GM12878 (cell line): ENCODE data around the gene SAMD4A.

Experiments
- CBX3 ChIP-seq: fragments of 200-600 bp; sonication (generic); IDR thresholded peaks from 2 replicates; pipeline ENCODE4 v1.6.1; 2016; ENCODE audit warnings: low read depth, borderline replicate concordance
- CTCF ChIP-seq, 3 experiments: IDR thresholded peaks in 2 of 3; conservative IDR thresholded peaks in 1 of 3; 2 replicates each; pipeline ENCODE4 v1.5.1; 2011; ENCODE audit warnings: low read depth in 3 of 3, low read length in 3 of 3, mild to moderate bottlenecking in 3 of 3, control low read depth in 2 of 3, moderate library complexity in 2 of 3, inconsistent platforms in 1 of 3, mixed read lengths in 1 of 3; ENCODE audit not compliant: control insufficient read depth in 2 of 3, insufficient read depth in 1 of 3; ENCODE audit errors: extremely low read depth in 1 of 3
- PAX5 ChIP-seq: IDR thresholded peaks from 2 replicates; pipeline ENCODE4 v1.6.1; 2011; ENCODE audit warnings: low read depth, low read length, borderline replicate concordance
- RFX5 ChIP-seq: IDR thresholded peaks from 2 replicates; pipeline ENCODE4 v1.6.1; 2011; ENCODE audit warnings: low read depth, low read length, improper control_type of control experiment
- SMAD1 ChIP-seq: fragments of 450-650 bp; IDR thresholded peaks from 2 replicates; pipeline ENCODE4 v1.6.1; 2018; ENCODE audit warnings: mild to moderate bottlenecking, low read depth; ENCODE audit not compliant: partially characterized antibody
- SP1 ChIP-seq: IDR thresholded peaks from one replicate; pipeline ENCODE4 v1.6.1; 2011; ENCODE audit warnings: low read depth, low read length
- SRF ChIP-seq, 2 experiments: IDR thresholded peaks; 2 replicates each; pipeline ENCODE4 v1.6.1; 2011; ENCODE audit warnings: low read depth in 2 of 2, low read length in 2 of 2, mild to moderate bottlenecking in 1 of 2, moderate library complexity in 1 of 2
- TCF12 ChIP-seq: IDR thresholded peaks from 2 replicates; pipeline ENCODE4 v1.6.1; 2011; ENCODE audit warnings: low read depth, mild to moderate bottlenecking, low read length
- TF ChIP-seq, protein P1 (sequence below): IDR thresholded peaks from 2 replicates; pipeline ENCODE4 v1.6.1; 2012; ENCODE audit warnings: low read depth, low read length, improper control_type of control experiment
- TF ChIP-seq, protein P2 (sequence below): IDR thresholded peaks from 2 replicates; pipeline ENCODE4 v1.6.1; 2011; ENCODE audit warnings: low read depth, mild to moderate bottlenecking, low read length, moderate library complexity, borderline replicate concordance; ENCODE audit errors: extremely low read depth

GRCh38 chr14:54734966-54735365, 168.0 kb downstream of the SAMD4A start:
- no peak for TF ChIP-seq PAX5
- no peak for TF ChIP-seq SRF (IDR thresholded peaks at IDR 0.05; ENCODE audit: low read depth in 2 of 2, low read length in 2 of 2)
- no peak for TF ChIP-seq CBX3
- TF ChIP-seq, protein P1, sequence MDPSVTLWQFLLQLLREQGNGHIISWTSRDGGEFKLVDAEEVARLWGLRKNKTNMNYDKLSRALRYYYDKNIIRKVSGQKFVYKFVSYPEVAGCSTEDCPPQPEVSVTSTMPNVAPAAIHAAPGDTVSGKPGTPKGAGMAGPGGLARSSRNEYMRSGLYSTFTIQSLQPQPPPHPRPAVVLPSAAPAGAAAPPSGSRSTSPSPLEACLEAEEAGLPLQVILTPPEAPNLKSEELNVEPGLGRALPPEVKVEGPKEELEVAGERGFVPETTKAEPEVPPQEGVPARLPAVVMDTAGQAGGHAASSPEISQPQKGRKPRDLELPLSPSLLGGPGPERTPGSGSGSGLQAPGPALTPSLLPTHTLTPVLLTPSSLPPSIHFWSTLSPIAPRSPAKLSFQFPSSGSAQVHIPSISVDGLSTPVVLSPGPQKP, result no peak
- TF ChIP-seq SMAD1, result no peak
- TF ChIP-seq CTCF (IDR thresholded peaks at IDR 0.05 in 2 of 3, conservative IDR thresholded peaks at IDR 0.05 in 1 of 3; ENCODE audit: control insufficient read depth in 2 of 3, extremely low read depth in 1 of 3, insufficient read depth in 1 of 3, low read depth in 3 of 3, low read length in 3 of 3), result no peak
- no peak for TF ChIP-seq RFX5
- no peak for TF ChIP-seq TCF12
- TF ChIP-seq, protein P2, sequence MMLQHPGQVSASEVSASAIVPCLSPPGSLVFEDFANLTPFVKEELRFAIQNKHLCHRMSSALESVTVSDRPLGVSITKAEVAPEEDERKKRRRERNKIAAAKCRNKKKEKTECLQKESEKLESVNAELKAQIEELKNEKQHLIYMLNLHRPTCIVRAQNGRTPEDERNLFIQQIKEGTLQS, result no peak
- TF ChIP-seq SP1, result no peak
